Smooth muscle cell (in vitro differentiated cells): ENCODE results near the gene CARD11. TPM values are rescaled to one million over a fixed set of nuclear protein-coding genes. Genes with fewer than 3 reads are reported as not detected.

Experiments used
- DNase-seq: peaks from one replicate; lab custom pipeline; 2025; ENCODE audit not compliant: unreplicated experiment; lab: John Stamatoyannopoulos, UW
- H2AFZ ChIP-seq: fragments of 200-600 bp; sonication (generic); 2 replicates; pipeline ENCODE4 v1.6.0; 2016; ENCODE audit warnings: antibody characterized with exemption, low read depth, mild to moderate bottlenecking
- H3F3A ChIP-seq: fragments of 200-600 bp; sonication (generic); 2 replicates; pipeline ENCODE4 v1.6.0; 2017; ENCODE audit warnings: antibody characterized with exemption, low read depth
- H3K27ac ChIP-seq: fragments of 200-600 bp; sonication (generic); 2 replicates; pipeline ENCODE4 v1.5.1; 2016; ENCODE audit warnings: low read depth, mild to moderate bottlenecking
- H3K27me3 ChIP-seq: fragments of 200-600 bp; sonication (generic); 2 replicates; pipeline ENCODE4 v1.6.1; 2016; ENCODE audit warnings: low read depth, mild to moderate bottlenecking
- H3K36me3 ChIP-seq: fragments of 200-600 bp; sonication (generic); 2 replicates; pipeline ENCODE4 v1.5.1; 2016; ENCODE audit warnings: low read depth
- H3K4me1 ChIP-seq: fragments of 200-600 bp; sonication (generic); 2 replicates; pipeline ENCODE4 v1.5.1; 2016; ENCODE audit warnings: low read depth
- H3K4me2 ChIP-seq: fragments of 200-600 bp; sonication (generic); 2 replicates; pipeline ENCODE4 v1.6.0; 2016; ENCODE audit warnings: mild to moderate bottlenecking
- H3K4me3 ChIP-seq: fragments of 200-600 bp; sonication (generic); 2 replicates; pipeline ENCODE4 v1.5.1; 2016; ENCODE audit warnings: mild to moderate bottlenecking
- H3K79me2 ChIP-seq: fragments of 200-600 bp; sonication (generic); 2 replicates; pipeline ENCODE4 v1.6.0; 2016; ENCODE audit warnings: low read depth, mild to moderate bottlenecking
- H3K9ac ChIP-seq: fragments of 200-600 bp; sonication (generic); 2 replicates; pipeline ENCODE4 v1.6.0; 2016; ENCODE audit warnings: low read depth
- H3K9me3 ChIP-seq: fragments of 200-600 bp; sonication (generic); replicated peaks from 2 replicates; pipeline ENCODE4 v1.5.1; 2016; ENCODE audit warnings: low read depth
- H4K20me1 ChIP-seq: fragments of 200-600 bp; sonication (generic); 2 replicates; pipeline ENCODE4 v1.6.0; 2016; ENCODE audit warnings: low read depth
- CTCF ChIP-seq: fragments of 200-600 bp; sonication (generic); IDR thresholded peaks from 2 replicates; pipeline ENCODE4 v1.5.1; 2017; ENCODE audit warnings: borderline replicate concordance, mild to moderate bottlenecking, antibody characterized with exemption; ENCODE audit not compliant: insufficient read depth, poor library complexity, severe bottlenecking
- WGBS: methylation state at CpG from one replicate; pipeline ENCODE4 v1.1.7; 2016; ENCODE audit warnings: low lambda C conversion rate; 5-methylcytosine and 5-hydroxymethylcytosine counted together
- polyA plus RNA-seq: library from polyadenylated mRNA; unstranded; fragments of >200 nt; fragmentation: Nextera tagmentation; extraction: Ambion mirVana; gene quantifications from 2 replicates; pipeline ENCODE4 v1.2.1, GENCODE V29; 2016
- total RNA-seq: library from RNA; depleted of rRNA; stranded (reverse); fragments of >200 nt; gene quantifications from 2 replicates; pipeline ENCODE4 v1.2.3, GENCODE V29; 2014

CARD11 gene
- total and polyA plus RNA-seq, 2 experiments from 2014 or later: 1.3 to 2.4 TPM

GRCh38 chr7:3000566-3000965 lies 43.1 kb downstream of the CARD11 start:
- Histone ChIP-seq H3K9me3 (no peaks in the 10 kb centered on the region), H3K79me2 (no peaks in the 10 kb centered on the region), H3K27me3 (no peaks in the 10 kb centered on the region), H3K36me3 (no peaks in the 10 kb centered on the region), H3K27ac (no peak overlapping the region), H2AFZ (no peak overlapping the region), H3K4me1 (no peaks in the 10 kb centered on the region), H3K4me2 (no peak overlapping the region), H3K4me3 (no peak overlapping the region), H3K9ac (no peak overlapping the region), H4K20me1 (no peaks in the 10 kb centered on the region), H3F3A (no peaks in the 10 kb centered on the region)
- 95% methylated on average over 8 of the region's 8 CpGs for WGBS
- DNase-seq: no peak
- TF ChIP-seq CTCF: no peak

GRCh38 chr7:2999078-2999500 lies 44.6 kb downstream of the CARD11 start:
- H3K4me1 ChIP-seq: no peaks in the 10 kb centered on the region
- no peak for TF ChIP-seq CTCF
- DNase-seq: no peak

GRCh38 chr7:2997014-2997413 lies 46.7 kb downstream of the CARD11 start:
- 95% methylated on average over 10 of the region's 10 CpGs for WGBS
- H3K9me3 ChIP-seq: no peaks in the 10 kb centered on the region
- H3K4me1 ChIP-seq: no peaks in the 10 kb centered on the region
- H3F3A ChIP-seq: no peaks in the 10 kb centered on the region
- H4K20me1 ChIP-seq: no peaks in the 10 kb centered on the region
- H3K4me3 ChIP-seq: no peak overlapping the region
- H3K27ac ChIP-seq: no peak overlapping the region
- H3K9ac ChIP-seq: no peak overlapping the region
- no peak overlapping the region for H3K4me2 ChIP-seq
- no peaks in the 10 kb centered on the region for H3K36me3 ChIP-seq
- TF ChIP-seq CTCF: no peak
- H3K27me3 ChIP-seq: no peaks in the 10 kb centered on the region
- no peak for DNase-seq
- H2AFZ ChIP-seq: no peak overlapping the region
- no peaks in the 10 kb centered on the region for H3K79me2 ChIP-seq

More at GRCh38 chr7:2999078-2999500, 44.6 kb downstream of the CARD11 start:
- Histone ChIP-seq H3K9ac (no peak overlapping the region), H3K9me3 (no peaks in the 10 kb centered on the region), H4K20me1 (no peaks in the 10 kb centered on the region), H3K27me3 (no peaks in the 10 kb centered on the region), H3F3A (no peaks in the 10 kb centered on the region), H3K4me3 (no peak overlapping the region), H3K4me2 (no peak overlapping the region), H2AFZ (no peak overlapping the region), H3K79me2 (no peaks in the 10 kb centered on the region), H3K36me3 (no peaks in the 10 kb centered on the region), H3K27ac (no peak overlapping the region)
- 96% methylated on average over 8 of the region's 8 CpGs for WGBS

DNA sequence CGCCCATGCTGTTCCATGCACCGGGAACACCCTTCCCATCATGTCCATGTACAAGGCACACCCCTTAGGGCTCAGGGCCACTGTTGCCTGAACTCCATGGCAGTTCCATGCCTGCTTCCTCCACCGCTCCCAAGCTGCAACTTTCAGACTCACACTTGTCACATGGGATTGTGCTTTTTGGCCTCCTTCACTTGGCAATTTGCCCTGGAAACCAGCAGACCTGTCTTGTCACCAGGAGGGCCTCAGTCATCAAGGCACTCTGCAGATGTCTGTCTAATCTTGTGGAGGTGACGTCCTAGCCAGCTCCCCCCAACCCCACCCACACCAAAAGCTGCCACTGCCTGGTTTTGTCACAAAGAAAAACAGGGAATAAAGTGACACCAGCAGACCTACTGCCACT lies 47.5 kb downstream of the CARD11 start:
- no peaks in the 10 kb centered on the region for H3K79me2 ChIP-seq
- no peak overlapping the region for H3K9ac ChIP-seq
- 97% methylated on average over 4 of the region's 4 CpGs for WGBS

More for the DNA sequence above, 47.5 kb downstream of the CARD11 start:
- H3K27ac ChIP-seq: no peak overlapping the region
- no peaks in the 10 kb centered on the region for H4K20me1 ChIP-seq
- TF ChIP-seq CTCF: no peak
- DNase-seq: no peak
- H3K4me1 ChIP-seq: no peaks in the 10 kb centered on the region
- no peak overlapping the region for H3K4me2 ChIP-seq
- no peaks in the 10 kb centered on the region for H3K27me3 ChIP-seq
- H3K4me3 ChIP-seq: no peak overlapping the region
- no peaks in the 10 kb centered on the region for H3K9me3 ChIP-seq
- no peaks in the 10 kb centered on the region for H3F3A ChIP-seq
- no peaks in the 10 kb centered on the region for H3K36me3 ChIP-seq
- H2AFZ ChIP-seq: no peak overlapping the region
